ENCODE results near the gene RAB3B.

Gene RAB3B

GRCh38 chr1:51906306-51907078 lies 84.0 kb downstream of the RAB3B start:
- no peaks in the 10 kb centered on the region for H3F3A ChIP-seq (ENCODE audit: low read depth)
- H3K4me2 ChIP-seq (ENCODE audit: low read depth, low read length, poor library complexity, severe bottlenecking): no peak overlapping the region
- no peaks in the 10 kb centered on the region for H3K9me2 ChIP-seq (replicated peaks; ENCODE audit: low read depth, low read length)
- no peak overlapping the region for H2AFZ ChIP-seq (ENCODE audit: low read length)
- H3K4me1 ChIP-seq (ENCODE audit: insufficient read depth, low read length, poor library complexity, severe bottlenecking): no peaks in the 10 kb centered on the region
- H3K79me2 ChIP-seq (ENCODE audit: insufficient read depth, low read length): no peaks in the 10 kb centered on the region
- H3K9ac ChIP-seq (ENCODE audit: low read depth, low read length, poor library complexity, severe bottlenecking): no peak overlapping the region
- no peak overlapping the region for H3K4me3 ChIP-seq (ENCODE audit: low read length, poor library complexity, severe bottlenecking)
- H3K27me3 ChIP-seq (ENCODE audit: insufficient read depth, low read length, poor library complexity, severe bottlenecking): no peaks in the 10 kb centered on the region
- H3K9me3 ChIP-seq (ENCODE audit: insufficient read depth, low read depth, low read length): no peaks in the 10 kb centered on the region
- H3K36me3 ChIP-seq (ENCODE audit: insufficient read depth, low read length): no peaks in the 10 kb centered on the region
- no peaks in the 10 kb centered on the region for H4K20me1 ChIP-seq (ENCODE audit: insufficient read depth, low read length, poor library complexity, severe bottlenecking)
- TF ChIP-seq EZH2phosphoT487 (IDR thresholded peaks at IDR 0.05; ENCODE audit: borderline replicate concordance): no peak

DNA sequence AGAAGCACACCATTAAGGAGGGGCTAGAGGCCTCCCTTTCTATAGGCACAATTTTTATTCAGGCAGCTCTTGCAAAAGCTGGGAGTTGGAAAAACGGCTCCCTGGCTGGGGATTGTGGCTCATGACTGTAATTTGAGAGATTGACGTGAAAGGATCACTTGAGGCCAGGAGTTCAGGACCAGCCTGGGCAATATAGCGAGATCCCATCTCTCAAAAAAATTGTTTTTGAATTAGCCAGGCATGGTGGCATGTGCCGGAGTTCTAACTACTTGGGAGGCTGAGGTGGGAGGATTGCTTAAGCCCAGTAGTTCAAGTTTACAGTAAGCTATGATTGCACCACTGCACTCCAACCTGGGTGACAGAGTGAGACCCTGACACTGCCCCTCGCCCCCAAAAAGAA lies 88.0 kb downstream of the RAB3B start:
- no peak overlapping the region for H3K9ac ChIP-seq (ENCODE audit: low read depth, low read length, poor library complexity, severe bottlenecking)
- H2AFZ ChIP-seq (ENCODE audit: low read length): no peak overlapping the region
- no peak overlapping the region for H3K4me2 ChIP-seq (ENCODE audit: low read depth, low read length, poor library complexity, severe bottlenecking)
- TF ChIP-seq EZH2phosphoT487 (IDR thresholded peaks at IDR 0.05; ENCODE audit: borderline replicate concordance): no peak
- TF ChIP-seq, protein P1, sequence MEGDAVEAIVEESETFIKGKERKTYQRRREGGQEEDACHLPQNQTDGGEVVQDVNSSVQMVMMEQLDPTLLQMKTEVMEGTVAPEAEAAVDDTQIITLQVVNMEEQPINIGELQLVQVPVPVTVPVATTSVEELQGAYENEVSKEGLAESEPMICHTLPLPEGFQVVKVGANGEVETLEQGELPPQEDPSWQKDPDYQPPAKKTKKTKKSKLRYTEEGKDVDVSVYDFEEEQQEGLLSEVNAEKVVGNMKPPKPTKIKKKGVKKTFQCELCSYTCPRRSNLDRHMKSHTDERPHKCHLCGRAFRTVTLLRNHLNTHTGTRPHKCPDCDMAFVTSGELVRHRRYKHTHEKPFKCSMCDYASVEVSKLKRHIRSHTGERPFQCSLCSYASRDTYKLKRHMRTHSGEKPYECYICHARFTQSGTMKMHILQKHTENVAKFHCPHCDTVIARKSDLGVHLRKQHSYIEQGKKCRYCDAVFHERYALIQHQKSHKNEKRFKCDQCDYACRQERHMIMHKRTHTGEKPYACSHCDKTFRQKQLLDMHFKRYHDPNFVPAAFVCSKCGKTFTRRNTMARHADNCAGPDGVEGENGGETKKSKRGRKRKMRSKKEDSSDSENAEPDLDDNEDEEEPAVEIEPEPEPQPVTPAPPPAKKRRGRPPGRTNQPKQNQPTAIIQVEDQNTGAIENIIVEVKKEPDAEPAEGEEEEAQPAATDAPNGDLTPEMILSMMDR (conservative IDR thresholded peaks at IDR 0.05; ENCODE audit: low read length): no peak
- no peak overlapping the region for H3K4me3 ChIP-seq (ENCODE audit: low read length, poor library complexity, severe bottlenecking)
- no peaks in the 10 kb centered on the region for H3K27me3 ChIP-seq (ENCODE audit: insufficient read depth, low read length, poor library complexity, severe bottlenecking)
- no peaks in the 10 kb centered on the region for H4K20me1 ChIP-seq (ENCODE audit: insufficient read depth, low read length, poor library complexity, severe bottlenecking)
- H3K4me1 ChIP-seq (ENCODE audit: insufficient read depth, low read length, poor library complexity, severe bottlenecking): no peaks in the 10 kb centered on the region
- no peaks in the 10 kb centered on the region for H3K79me2 ChIP-seq (ENCODE audit: insufficient read depth, low read length)
- no peaks in the 10 kb centered on the region for H3K9me3 ChIP-seq (ENCODE audit: insufficient read depth, low read depth, low read length)
- H3K36me3 ChIP-seq (ENCODE audit: insufficient read depth, low read length): no peaks in the 10 kb centered on the region
- no peaks in the 10 kb centered on the region for H3F3A ChIP-seq (ENCODE audit: low read depth)
- no peaks in the 10 kb centered on the region for H3K9me2 ChIP-seq (replicated peaks; ENCODE audit: low read depth, low read length)

DNA sequence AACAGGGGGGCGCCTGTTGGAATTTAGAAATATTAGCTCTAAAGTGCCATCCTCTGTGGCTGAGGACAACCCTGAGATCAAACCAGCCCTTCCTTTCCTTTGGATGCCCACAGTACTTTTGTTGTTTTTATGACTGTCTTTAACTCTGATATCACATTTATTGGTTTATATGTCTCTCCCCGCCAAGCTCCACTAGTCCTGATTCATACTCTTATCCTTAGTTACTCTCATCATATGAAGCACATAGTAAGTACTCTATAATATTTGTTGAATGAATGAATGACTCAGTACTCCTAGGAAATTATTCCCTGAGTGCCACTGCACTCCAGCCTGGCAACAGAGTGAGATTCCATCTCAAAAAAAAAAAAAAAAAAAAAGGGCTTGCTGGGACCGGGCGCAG lies 89.3 kb downstream of the RAB3B start:
- Histone ChIP-seq H3K4me2 (ENCODE audit: low read depth, low read length, poor library complexity, severe bottlenecking) (no peak overlapping the region), H3F3A (ENCODE audit: low read depth) (no peaks in the 10 kb centered on the region), H4K20me1 (ENCODE audit: insufficient read depth, low read length, poor library complexity, severe bottlenecking) (no peaks in the 10 kb centered on the region), H3K9me2 (replicated peaks; ENCODE audit: low read depth, low read length) (no peaks in the 10 kb centered on the region), H3K27me3 (ENCODE audit: insufficient read depth, low read length, poor library complexity, severe bottlenecking) (no peaks in the 10 kb centered on the region), H3K9me3 (ENCODE audit: insufficient read depth, low read depth, low read length) (no peaks in the 10 kb centered on the region), H3K36me3 (ENCODE audit: insufficient read depth, low read length) (no peaks in the 10 kb centered on the region), H2AFZ (ENCODE audit: low read length) (no peak overlapping the region), H3K4me3 (ENCODE audit: low read length, poor library complexity, severe bottlenecking) (no peak overlapping the region), H3K9ac (ENCODE audit: low read depth, low read length, poor library complexity, severe bottlenecking) (no peak overlapping the region), H3K4me1 (ENCODE audit: insufficient read depth, low read length, poor library complexity, severe bottlenecking) (no peaks in the 10 kb centered on the region), H3K79me2 (ENCODE audit: insufficient read depth, low read length) (no peaks in the 10 kb centered on the region)
- TF ChIP-seq, protein P1 (conservative IDR thresholded peaks at IDR 0.05; ENCODE audit: low read length): no peak
- TF ChIP-seq EZH2phosphoT487 (IDR thresholded peaks at IDR 0.05; ENCODE audit: borderline replicate concordance): no peak

DNA sequence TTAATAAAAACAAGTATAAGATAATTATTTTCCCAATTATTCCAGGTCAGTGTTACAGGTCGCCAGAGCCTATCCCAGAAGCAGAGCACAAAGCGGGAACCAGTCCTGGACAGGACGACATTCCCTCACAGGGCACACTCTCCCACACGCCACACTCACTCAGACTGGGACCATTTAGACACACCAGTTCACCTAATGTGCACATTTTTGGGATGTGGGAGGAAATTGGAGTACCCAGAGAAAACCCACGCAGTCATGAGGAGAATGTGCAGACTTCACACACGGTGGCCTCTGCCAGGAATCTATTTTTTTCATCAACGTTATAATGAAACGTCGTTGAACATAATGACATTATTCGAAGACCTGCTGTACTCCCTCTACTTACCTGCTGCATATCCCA lies 91.5 kb downstream of the RAB3B start:
- H3K36me3 ChIP-seq (ENCODE audit: insufficient read depth, low read length): no peaks in the 10 kb centered on the region
- no peak overlapping the region for H3K4me3 ChIP-seq (ENCODE audit: low read length, poor library complexity, severe bottlenecking)
- no peaks in the 10 kb centered on the region for H4K20me1 ChIP-seq (ENCODE audit: insufficient read depth, low read length, poor library complexity, severe bottlenecking)
- no peaks in the 10 kb centered on the region for H3K4me1 ChIP-seq (ENCODE audit: insufficient read depth, low read length, poor library complexity, severe bottlenecking)
- H3K79me2 ChIP-seq (ENCODE audit: insufficient read depth, low read length): no peaks in the 10 kb centered on the region
- no peaks in the 10 kb centered on the region for H3F3A ChIP-seq (ENCODE audit: low read depth)
- H3K4me2 ChIP-seq (ENCODE audit: low read depth, low read length, poor library complexity, severe bottlenecking): no peak overlapping the region
- H3K9me3 ChIP-seq (ENCODE audit: insufficient read depth, low read depth, low read length): no peaks in the 10 kb centered on the region
- no peak overlapping the region for H2AFZ ChIP-seq (ENCODE audit: low read length)
- H3K27me3 ChIP-seq (ENCODE audit: insufficient read depth, low read length, poor library complexity, severe bottlenecking): no peaks in the 10 kb centered on the region
- H3K9ac ChIP-seq (ENCODE audit: low read depth, low read length, poor library complexity, severe bottlenecking): no peak overlapping the region
- H3K9me2 ChIP-seq (replicated peaks; ENCODE audit: low read depth, low read length): no peaks in the 10 kb centered on the region
- TF ChIP-seq, protein P1 (conservative IDR thresholded peaks at IDR 0.05; ENCODE audit: low read length): no peak
- no peak for TF ChIP-seq EZH2phosphoT487 (IDR thresholded peaks at IDR 0.05; ENCODE audit: borderline replicate concordance)

Data from Loucy (cell line).